GM21619 (cell line): ENCODE results near the gene POLR1A.

Experiments
- ATAC-seq: cut with Tn5 transposase; IDR thresholded peaks from one replicate; pipeline ENCODE4 v1.9.1; 2021; ENCODE audit not compliant: unreplicated experiment

The POLR1A gene

DNA sequence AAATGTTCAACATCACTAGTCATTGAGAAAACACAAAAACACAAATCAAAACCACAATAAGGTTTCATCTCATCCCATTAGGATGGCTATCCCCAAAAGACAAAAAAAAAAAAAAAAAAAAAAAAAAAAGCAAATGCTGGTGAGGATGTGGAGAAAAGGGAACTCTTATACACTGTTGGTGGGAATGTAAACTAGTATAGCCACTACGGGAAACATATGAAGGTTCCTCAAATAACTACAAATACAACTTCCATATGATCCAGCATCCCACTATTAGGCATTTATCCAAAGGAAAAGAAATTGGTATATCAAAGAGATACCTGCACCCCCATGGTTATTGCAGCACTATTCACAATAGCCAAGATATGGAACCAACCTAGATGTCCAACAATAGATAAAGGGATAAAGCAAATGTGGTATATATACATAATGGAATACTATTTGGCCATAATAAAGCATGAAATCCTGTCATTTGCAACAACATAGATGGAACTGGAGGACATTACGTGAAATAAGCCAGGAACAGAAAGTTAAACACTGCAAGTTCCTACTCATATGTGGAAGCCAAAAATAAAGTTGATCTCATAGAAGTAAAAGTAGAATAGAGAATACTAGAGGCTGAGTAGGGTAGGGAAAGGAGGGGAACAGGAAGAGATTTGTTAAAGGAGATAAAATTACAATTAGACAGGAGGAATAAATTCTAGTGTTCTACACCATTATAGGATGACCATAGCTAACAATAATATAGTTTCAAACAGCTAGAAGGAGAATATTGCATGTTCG is 8.4 kb downstream of the POLR1A start:
- ATAC-seq: no peak

DNA sequence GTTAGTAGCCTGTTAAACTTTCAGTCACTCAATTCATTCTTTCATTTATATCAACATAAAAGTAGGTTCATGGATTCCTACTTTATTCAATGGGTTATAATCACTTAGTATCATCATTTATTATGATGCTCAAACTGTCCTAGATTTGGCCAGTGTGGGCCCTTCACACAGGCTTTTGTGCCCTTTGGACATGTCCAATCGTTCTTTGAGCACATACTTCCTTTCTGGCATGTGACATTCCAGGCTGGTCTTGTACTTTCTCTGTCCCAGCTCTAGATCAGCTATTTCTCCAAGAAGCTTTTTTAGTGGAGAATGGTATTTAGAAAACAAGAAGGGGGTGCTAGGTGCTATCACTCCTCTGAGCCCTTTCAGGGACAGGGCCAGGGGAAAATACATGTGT is 11.5 kb downstream of the POLR1A start:
- no peak for ATAC-seq

DNA sequence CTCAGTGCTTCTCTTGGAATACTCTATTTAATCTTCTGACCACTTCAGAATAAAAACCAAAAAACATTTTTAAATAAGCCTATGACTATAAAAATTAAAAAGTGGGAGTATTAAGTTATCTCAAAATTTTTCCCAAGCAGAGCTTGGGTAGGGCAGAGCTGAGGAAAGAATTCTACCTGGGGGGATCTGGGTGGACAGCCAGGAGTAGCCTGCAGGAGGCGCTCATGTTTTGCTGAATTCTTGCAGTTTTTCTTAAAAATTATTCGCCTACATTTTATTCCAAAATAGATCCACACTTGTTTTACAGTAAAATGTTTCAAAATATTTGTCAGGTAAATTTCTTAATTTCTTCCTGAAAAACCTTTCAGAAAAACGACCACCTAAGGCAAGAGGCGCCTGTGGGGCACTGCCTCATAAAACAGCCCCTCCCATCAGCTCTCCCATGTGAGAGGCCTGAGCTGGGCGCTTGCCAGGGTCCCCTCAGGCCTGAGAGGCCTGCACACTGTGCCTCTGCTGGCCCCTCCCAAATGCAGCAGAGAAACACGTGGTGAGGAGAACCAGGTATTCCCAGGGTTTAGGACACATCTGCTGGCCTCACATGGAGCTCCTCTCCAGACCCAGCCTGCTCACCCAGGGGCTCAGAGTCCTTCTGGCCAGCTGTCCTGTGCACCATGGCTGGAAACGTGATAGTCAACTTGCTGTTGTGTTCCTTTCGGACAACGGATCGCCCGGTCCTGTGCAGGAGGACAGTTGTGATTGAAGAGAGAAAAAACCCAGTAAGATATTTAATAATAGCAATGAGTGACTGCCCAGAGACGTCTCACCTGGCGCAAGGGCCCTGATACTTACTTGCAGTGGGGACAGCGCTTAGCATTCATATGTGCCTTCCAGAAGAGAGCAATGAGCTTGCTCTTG is 17.5 kb downstream of the POLR1A start:
- ATAC-seq: no peak

DNA sequence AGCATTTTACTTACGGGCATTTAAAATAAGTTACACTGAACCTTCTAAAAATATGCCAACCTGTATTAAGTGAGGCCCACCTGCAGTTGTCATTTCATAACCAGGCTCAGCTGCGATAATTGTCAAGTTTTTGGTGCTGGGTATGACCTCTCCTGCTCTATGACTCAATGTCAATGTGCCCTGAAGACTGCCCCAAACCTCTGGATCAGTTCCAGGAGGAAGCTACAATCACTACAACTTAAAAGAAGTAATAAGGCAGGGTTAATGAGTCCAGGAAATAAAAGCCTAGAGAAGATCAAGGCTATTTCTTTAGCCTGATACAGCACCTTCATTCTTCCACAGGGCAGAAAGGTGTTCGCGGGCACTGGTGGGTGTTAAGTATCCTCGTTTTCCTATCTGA is 22.9 kb downstream of the POLR1A start:
- ATAC-seq: no peak

DNA sequence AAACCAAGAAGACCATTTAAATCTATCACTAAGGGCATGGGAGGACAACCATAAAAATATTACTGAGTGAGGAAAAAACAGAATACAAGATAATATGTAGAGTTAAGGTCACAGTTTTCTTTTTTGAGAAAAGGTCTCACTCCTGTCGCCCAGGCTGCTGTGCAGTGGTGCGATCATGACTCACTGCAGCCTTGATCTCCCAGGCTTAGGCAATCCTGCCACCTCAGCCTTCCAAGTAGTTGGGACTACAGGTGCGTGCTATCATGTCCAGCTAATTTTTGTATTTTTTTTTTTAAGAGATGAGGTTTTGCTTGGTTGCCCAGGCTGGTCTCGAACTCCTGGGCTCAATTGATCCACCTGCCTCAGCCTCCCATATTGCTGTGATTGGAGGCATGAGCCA is 24.0 kb downstream of the POLR1A start:
- ATAC-seq: no peak

DNA sequence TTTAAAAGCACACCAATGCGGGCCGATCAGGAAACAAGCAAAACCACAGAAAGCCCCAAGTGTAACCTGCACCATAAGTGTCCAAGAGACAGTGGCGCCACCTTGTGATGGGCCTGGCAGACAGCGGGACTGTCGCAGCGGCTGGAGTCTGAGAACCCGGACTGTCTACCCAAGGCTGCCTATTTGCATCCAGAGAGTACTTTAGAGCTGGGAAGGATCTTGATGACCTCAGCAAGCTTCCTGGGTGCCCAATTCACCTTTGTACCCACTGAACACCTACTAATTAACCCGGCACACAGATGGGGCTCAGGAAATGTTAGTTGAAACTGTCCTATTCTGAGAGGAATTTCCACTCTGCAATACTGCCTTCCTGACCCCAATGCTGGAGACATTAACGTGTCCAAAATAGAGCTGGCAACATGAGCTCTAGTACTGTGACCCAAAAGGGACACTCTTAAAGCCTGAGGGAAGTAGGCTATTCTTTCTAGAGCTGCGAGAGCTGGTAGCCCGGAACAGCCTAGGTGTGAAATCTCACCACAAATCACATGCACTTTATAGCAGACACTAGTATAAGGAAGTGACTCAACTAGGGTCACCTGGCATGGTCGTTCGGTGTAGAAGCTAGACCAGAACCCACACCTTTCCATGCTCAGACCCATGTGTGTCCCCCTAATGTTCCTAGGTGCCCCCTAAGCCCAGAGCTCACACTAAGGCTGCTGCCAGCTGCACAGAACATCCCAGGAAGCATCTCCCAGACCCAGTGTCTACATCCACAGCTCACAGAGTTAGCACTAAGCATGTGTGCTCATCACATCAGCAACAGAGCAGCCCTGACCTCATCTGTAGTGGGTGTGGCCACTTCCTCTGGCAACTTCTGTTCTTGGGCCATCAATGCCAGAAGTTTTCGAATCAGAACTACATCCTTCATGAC is 25.4 kb downstream of the POLR1A start:
- ATAC-seq: peak; percentile 78

DNA sequence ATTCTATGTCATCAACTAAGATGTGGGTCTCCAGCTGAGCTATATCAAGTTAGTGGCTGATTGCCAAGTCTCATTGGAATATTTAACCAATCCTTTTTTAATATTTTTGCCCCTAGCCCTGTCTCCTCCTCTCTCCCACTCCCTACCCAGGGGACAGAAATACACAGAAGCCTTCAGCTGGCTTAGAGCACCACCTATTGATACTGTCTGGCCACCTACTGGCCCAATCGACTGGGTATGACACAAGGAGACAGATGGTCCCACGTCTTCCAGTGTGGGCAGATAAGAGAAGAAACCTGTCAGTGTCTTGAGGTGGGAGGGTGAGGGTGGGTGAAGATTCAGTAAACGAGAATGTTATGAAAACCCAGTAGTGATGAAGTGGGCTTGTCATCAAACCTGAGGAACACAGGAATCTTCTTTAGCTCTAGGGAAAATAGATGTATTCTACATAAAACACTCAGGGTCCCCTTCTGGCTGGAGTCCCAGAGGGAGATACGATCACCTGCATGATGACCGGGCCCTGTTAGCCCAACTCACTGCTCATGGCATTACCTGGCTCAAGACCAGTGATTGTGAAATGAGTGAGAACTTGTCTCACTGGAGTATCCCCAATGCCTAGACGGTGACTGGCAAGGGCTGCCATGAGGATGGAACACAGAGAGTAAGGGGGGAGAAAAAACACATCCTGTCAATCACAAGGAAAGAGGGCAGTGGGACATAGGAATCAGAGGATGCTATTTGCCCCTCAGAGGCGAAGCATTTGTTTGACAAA is 26.7 kb downstream of the POLR1A start:
- no peak for ATAC-seq

DNA sequence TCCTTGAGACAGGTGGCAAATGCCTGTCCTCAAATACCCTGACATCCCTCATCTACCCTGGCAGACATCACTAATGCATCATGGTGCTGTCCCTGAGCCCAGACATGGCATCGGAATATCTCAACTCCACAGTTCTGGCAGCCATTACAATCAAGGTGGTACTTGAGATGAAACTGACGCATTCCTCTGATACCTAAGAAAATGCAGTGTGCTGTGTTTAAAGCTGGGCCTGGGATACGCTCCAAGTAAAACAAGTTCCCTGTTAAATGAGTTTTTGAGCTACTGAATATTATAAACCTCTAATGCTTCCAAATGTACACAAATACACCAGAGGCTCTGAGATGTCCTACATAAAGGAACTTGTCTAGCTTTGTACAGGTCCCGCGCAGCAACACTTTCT is 29.8 kb downstream of the POLR1A start:
- no peak for ATAC-seq

DNA sequence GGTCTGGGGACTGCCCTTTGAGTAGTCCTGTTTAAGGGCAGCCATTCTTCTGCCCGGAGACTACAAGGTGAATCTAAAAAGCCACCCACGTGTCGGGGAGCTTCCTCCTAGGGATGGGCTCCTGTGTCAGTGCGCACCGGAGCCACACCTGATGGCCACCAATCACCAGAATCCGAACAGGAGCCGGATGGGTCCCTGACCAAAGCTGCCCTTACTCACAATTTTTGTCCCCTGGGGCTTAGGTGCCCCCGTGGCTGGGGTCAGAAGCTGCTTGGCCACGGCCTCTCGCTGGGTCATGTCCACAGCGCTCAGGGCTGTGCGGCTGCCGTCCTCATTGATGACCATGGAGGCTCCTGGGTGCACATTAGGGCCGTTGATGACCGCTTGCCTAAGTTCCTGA is 30.9 kb downstream of the POLR1A start:
- ATAC-seq: no peak

DNA sequence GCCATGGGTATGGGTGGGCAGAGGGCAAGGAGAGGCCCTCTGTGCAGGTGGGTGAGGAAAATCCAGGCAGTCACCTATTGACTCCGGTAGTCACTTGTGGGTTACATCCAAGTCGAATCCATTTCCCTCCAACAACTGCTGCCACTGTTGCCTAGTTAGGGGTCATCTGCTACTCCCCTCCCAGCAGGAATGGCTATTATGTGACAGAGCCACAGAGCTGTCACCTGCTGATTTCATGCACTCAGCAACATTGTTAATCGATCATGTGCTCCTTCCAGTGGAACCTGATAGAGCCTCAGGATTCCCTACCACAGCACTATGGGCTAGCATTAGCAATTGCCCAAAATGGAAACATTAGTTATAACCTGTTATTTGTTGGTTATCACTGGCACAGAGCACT is 31.4 kb downstream of the POLR1A start:
- ATAC-seq: no peak

DNA sequence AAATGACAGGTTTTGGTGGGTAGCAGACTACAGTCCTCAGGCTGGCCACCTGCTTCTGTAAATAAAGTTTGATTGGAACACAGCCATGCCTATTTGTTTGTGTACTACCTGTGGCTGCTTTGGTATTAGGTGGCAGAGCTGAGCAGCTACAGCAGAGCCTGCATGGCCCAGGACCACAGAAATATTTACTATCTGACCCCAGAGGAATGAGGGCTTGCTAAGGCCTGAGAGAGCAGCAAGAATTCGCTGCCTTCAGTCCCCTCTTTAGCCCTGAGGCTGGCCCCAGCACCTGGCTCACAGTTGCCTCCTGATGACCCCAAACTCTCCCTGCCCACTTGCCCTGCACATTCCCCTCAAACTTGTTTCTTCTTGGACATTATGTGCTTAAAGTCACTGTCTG is 32.5 kb downstream of the POLR1A start:
- no peak for ATAC-seq

DNA sequence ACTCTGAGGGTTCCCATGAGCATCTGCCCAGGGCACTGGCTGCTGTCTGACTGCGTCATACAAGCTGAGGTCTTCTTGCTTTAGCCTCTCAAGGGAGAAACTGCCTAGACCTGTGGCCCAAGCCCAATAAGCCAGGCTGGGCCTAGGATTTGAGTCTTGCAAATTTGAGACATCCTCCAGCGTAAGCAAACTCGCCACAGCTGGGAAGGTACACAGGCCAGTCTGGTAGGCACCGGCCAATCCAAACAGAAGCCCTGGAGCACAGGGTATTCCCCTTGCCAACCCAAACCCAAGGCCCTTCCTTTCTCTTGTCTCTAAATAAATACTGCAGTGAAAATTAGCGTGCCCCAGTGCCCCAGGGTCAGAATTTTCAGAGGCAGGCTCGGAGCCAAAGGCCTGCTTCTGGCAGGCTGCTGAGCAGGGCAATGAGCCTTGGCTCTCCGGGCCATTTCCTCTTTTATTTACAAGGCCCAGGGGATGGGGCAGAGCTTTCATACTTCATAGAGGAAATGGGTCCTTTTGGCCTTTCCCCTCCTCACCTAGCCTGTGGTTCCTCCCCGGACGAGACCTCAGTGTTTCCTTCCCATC is 33.3 kb downstream of the POLR1A start:
- ATAC-seq: peak; percentile 55

DNA sequence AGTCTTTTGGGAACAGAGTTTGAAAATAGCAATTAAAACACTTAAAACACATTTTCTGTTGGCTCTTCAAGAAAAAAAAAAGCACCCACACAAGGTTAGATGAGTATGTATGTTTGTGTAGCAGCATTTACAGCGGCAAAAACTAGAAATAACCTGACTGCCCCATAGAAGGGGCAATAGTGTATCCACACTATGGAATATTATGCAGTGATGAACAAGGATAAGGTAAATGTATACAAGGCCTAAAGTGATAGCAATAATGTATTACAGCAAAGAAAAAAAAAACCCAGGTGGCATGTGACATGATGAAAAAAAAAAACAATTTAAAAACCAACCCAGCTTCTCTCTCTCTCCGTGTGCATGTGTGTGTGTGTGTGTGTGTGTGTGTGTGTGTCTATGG is 34.8 kb downstream of the POLR1A start:
- ATAC-seq: no peak

DNA sequence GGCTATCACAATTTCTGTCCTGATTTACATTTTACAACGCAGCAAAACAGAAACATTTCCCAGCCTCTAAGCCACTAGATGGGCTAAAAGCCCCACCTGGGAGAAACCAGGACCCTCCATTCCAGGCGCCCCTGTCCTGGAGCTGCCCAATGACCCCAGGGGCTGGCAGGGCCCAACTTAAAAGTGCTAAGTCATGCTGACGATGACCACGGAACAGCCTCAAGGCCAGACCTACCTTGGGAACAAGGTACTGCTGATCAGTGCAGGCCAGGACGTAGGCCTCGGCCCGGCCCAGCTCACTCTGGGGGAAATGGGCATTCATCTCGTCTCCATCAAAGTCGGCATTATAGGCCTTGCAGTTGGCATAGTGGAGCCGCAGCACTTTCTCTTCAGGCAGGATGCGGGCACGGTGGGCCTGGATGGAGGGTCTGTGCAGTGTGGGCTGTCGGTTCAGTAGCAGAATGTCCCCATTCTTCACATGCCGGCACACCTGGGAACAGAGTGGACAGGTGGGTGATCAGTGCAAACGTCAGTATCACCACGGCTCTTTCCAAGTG is 35.8 kb downstream of the POLR1A start:
- no peak for ATAC-seq

DNA sequence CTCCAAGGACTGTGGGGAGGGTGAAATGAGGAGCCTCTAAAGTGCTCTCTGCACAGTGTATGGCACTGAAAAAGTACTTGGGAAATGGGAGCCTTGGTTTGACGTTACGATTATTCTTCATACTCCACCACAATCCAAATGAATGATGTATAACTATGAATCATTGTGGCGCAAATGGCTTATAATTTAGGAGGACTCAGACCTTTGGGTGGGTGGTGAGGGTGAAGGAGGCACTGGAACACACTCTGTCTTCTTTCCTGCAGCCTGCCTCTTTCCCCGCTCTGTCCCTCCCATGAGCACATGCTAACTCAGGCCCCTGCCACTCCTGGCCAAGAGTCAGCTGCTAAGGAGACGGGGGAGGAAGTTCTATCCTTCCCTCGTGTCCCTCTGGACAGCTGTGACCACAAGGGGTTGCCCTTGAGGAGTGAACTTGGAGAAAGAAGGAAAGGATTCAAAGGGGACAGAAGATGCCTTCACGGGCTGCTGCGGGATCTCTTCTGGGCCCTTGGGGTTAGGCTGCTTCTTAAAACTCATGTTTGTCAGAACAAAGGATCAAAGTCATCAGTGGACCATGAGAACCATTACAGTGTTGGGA is 36.5 kb downstream of the POLR1A start:
- ATAC-seq: no peak

DNA sequence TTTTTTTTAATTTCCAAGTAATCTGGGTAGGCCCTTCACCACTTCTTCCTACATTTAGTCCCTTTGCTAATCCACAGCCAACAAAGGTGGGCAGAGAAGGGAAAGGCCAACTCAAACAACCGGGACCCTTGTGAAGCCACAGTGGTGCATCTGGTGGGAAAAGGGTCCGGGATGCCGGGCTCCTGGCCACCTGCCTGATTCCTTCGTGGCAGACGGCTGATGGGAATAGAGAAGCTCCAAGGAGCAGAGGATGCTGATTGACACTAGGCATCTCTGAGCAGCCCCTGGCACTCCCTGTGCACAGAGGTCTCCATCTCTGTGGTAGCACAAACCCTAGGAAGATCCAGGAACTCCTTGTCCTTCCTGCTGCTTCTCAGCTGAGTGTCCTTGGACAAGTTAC is 37.0 kb downstream of the POLR1A start:
- ATAC-seq: no peak

DNA sequence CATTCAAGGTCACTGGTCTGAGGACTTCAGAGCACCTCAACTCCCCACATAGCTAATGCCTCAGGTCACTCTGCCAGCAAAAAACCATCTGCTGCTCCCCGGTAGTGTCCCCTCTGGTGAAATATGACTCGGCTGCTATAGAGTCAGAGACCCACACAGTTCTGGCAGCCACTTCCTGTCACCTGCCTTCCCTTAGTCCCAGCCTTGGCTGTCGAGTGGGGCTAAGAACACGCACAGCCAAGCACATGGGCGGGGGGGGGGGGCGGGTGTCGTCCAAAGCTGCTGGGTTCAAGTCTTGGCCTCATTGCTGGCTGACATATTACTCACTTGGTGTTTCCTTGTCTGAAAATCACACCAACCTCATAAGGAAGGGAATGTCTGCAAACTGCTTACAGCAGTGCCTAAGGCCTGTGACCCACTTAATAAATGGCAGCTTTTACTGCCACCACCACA is 37.5 kb downstream of the POLR1A start:
- ATAC-seq: peak; percentile 55

DNA sequence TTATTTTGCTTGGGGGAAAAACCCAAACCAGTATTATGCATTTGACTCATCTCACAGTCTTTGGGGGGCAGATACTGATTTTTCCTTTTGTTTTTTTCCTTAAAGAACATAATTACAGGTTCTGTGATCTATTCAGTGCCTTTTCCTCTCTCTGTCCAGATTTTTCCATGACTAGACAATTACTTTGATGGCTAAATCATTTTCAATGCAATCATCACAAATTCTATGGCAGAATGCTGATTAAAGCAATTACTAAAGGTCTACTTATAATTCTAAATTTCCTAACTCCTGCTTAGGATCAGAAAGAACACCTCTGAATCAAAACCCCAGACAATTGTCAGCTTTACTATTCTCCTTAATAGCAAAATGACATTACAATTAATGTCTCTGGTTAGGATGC is 38.8 kb downstream of the POLR1A start:
- no peak for ATAC-seq

DNA sequence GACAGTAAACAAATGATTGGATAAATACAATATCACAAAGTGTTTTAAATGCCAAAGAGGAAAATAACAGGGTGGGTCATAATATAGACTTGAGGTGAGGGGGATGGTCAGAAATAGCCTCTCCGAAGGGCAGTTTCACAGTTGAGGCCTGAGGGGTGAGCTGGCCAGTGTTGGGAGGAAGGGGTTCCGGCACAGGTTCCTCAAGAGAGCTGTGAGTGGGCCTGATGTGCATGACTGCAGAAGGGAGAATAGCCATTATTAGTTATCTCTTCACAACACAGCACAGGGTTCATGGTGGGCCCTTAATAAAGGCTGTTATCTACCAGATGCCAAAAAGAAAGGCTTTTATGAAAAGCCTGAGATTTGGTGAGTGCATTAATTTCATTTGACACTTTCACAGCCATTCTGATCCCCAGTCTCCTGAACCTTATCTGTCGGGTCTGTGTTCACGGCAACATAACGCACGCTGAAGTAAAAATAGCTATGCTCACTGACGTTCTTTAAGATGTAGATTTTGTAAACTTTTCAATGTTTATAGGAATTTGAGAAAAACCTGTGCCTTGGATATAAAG is 39.6 kb downstream of the POLR1A start:
- no peak for ATAC-seq
